ENCODE data around the gene EDNRA. TPM values are rescaled to one million over a fixed set of nuclear protein-coding genes. Genes with fewer than 3 reads are reported as not detected.

EDNRA gene
- total and polyA plus RNA-seq, 2 of the 4 experiments (the other 2 are of a cell fraction) = 3.8 to 6.5 TPM

DNA sequence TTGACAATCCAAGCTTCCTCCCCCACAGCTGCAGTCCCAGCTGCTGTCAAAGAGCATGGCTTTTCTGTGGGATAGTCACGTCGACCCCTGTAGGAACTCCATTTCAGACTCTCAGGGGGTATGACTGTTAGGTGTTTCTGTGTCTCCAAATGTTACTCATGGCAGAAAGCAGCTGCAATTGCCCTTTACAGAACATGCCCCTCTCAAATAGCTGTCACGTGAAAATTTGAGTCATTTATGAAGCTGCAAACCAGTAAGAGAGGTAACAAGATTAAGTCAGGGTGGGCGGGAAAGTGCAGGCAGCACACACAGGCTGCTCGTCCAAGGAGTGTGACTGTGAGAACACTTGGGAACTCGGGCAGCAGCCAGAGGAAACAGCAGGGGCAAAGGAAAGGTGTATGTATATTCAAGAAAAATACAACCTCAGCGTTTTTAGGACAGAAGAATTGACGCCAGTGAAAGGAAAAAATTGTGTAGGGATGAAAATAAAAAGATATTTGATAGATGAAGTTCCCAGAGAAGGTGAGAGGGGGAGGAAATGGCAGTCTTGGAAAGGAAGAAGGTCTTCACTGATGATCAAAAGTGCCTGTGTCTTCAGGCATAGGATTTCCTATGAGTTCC lies 69.8 kb downstream of the EDNRA start (continued):
- TF ChIP-seq FOS (IDR thresholded peaks at IDR 0.05; ENCODE audit: low read depth, low read length) (peak; percentile 61), MXI1 (IDR thresholded peaks at IDR 0.05; ENCODE audit: borderline replicate concordance, low read depth, low read length) (no peak), CHD1 (IDR thresholded peaks at IDR 0.05; ENCODE audit: low read depth, low read length) (no peak), MAFK (IDR thresholded peaks at IDR 0.05; ENCODE audit: low read depth, low read length) (peak; percentile 92), RAD21 (IDR thresholded peaks at IDR 0.05; ENCODE audit: low read length) (no peak)

DNA sequence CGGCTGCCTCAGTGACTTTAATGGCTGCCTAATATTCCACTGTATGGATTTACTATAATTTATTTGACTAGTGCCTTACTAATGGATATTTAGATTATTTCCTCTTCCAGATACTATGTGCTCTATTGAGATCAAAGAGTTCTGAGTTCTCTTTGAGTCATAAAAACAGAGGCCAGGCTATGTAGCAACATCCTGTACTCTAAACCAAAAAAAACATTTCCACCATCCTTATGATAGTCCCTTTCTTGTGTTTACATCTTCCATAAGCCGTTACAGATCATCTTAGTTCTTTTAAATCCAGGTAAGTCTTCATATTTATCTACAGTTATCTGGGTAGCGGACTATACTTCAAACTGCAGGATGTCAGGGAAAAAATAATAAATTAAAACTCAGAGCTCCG lies 79.7 kb downstream of the EDNRA start:
- DNase-seq (peak; percentile 82), ATAC-seq (ENCODE audit: low read depth) (peak; percentile 87)
- no peaks in the 10 kb centered on the region for H3K36me3 ChIP-seq (ENCODE audit: control insufficient read depth, insufficient read depth, low read length)
- intact Hi-C loops (cut with micrococcal nuclease) = no loop called here
- H4K20me1 ChIP-seq (ENCODE audit: insufficient read depth, low read length) = no peaks in the 10 kb centered on the region
- H4K8ac ChIP-seq (ENCODE audit: low read depth in 2 of 2, low read length in 2 of 2) = no peak overlapping the region
- no peak for TF ChIP-seq MXI1 (IDR thresholded peaks at IDR 0.05; ENCODE audit: borderline replicate concordance, low read depth, low read length)
- no peak for TF ChIP-seq MAZ (IDR thresholded peaks at IDR 0.05; ENCODE audit: borderline replicate concordance, low read depth, low read length)
- TF ChIP-seq, protein P1, sequence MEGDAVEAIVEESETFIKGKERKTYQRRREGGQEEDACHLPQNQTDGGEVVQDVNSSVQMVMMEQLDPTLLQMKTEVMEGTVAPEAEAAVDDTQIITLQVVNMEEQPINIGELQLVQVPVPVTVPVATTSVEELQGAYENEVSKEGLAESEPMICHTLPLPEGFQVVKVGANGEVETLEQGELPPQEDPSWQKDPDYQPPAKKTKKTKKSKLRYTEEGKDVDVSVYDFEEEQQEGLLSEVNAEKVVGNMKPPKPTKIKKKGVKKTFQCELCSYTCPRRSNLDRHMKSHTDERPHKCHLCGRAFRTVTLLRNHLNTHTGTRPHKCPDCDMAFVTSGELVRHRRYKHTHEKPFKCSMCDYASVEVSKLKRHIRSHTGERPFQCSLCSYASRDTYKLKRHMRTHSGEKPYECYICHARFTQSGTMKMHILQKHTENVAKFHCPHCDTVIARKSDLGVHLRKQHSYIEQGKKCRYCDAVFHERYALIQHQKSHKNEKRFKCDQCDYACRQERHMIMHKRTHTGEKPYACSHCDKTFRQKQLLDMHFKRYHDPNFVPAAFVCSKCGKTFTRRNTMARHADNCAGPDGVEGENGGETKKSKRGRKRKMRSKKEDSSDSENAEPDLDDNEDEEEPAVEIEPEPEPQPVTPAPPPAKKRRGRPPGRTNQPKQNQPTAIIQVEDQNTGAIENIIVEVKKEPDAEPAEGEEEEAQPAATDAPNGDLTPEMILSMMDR (conservative IDR thresholded peaks at IDR 0.05; ENCODE audit: low read depth, low read length) = no peak
- TF ChIP-seq, protein P2, sequence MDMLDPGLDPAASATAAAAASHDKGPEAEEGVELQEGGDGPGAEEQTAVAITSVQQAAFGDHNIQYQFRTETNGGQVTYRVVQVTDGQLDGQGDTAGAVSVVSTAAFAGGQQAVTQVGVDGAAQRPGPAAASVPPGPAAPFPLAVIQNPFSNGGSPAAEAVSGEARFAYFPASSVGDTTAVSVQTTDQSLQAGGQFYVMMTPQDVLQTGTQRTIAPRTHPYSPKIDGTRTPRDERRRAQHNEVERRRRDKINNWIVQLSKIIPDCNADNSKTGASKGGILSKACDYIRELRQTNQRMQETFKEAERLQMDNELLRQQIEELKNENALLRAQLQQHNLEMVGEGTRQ (IDR thresholded peaks at IDR 0.05; ENCODE audit: low read depth, low read length) = no peak
- TF ChIP-seq CEBPB (IDR thresholded peaks at IDR 0.05; ENCODE audit: low read depth, low read length) = peak; percentile 94
- TF ChIP-seq RAD21 (IDR thresholded peaks at IDR 0.05; ENCODE audit: low read length) = no peak
- TF ChIP-seq POLR2A (IDR thresholded peaks at IDR 0.05; ENCODE audit: low read depth, low read length) = no peak
- no peak for TF ChIP-seq CHD1 (IDR thresholded peaks at IDR 0.05; ENCODE audit: low read depth, low read length)
- H3K4me2 ChIP-seq (ENCODE audit: low read depth, low read length) = peak overlapping the region; percentile 16; the same call in 1 of the 2 replicates
- no peaks in the 10 kb centered on the region; the same call in 1 of the 2 replicates for H3K4me1 ChIP-seq (ENCODE audit: control insufficient read depth, insufficient read depth, low read length)
- H3K18ac ChIP-seq (ENCODE audit: low read depth, low read length) = no peak overlapping the region; the same call in 1 of the 2 replicates
- no peak overlapping the region for H3K23ac ChIP-seq (ENCODE audit: low read depth, low read length)
- dilution Hi-C loops (cut with HindIII; ENCODE audit: low sequenced_read_pairs, unreplicated experiment) = no loop called here
- 0 out of 2 replicates have a peak, but pooled peaks cover 2% of the 10 kb centered on the region for H3K9me1 ChIP-seq (ENCODE audit: insufficient read depth, low read length)
- no peak overlapping the region for H2AK9ac ChIP-seq (replicated peaks; ENCODE audit: low read depth, low read length, poor library complexity)
- H3K27me3 ChIP-seq (ENCODE audit: control insufficient read depth, insufficient read depth, low read length) = no peaks in the 10 kb centered on the region
- H3K4me3 ChIP-seq (ENCODE audit: insufficient read depth, low read depth, low read length) = no peak overlapping the region
- H3K56ac ChIP-seq (ENCODE audit: extremely low read depth, insufficient read depth, low read length) = no peak overlapping the region; the same call in 1 of the 2 replicates
- no peaks in the 10 kb centered on the region for H3K9me3 ChIP-seq (ENCODE audit: control insufficient read depth, insufficient read depth, low read length)
- no peak overlapping the region for H3K9ac ChIP-seq (ENCODE audit: low read depth, low read length)
- no TSS peak for BruUV-seq (replicated peaks)
- no peak overlapping the region for H3K14ac ChIP-seq (replicated peaks; ENCODE audit: low read depth, low read length)
- no peak overlapping the region for H2BK15ac ChIP-seq (ENCODE audit: low read depth, low read length)
- no peak overlapping the region for H3K27ac ChIP-seq (ENCODE audit: insufficient read depth, low read length)
- no peak overlapping the region for H2AFZ ChIP-seq (replicated peaks; ENCODE audit: low read length, poor library complexity)
- H4K91ac ChIP-seq (ENCODE audit: insufficient read depth, low read depth, low read length) = no peak overlapping the region
- in situ Hi-C loops (cut with MboI; ENCODE audit: low sequenced_read_pairs) = no loop called here
- WGBS, 2 experiments (ENCODE audit: extremely low coverage in 2 of 2, insufficient read length in 1 of 2) = no CpG with 5 or more reads among the region's 4 CpGs
- H2BK5ac ChIP-seq (ENCODE audit: low read depth, low read length, poor library complexity, severe bottlenecking) = peak overlapping the region; percentile 96
- ChIA-PET POLR2A (ENCODE audit: unreplicated experiment) (interaction anchor here (0.6 kb wide), 1 partner anchor 113 kb away, joined by 3 read pairs; no protein-coding TSS in a partner anchor), CTCF (no interaction called here)
- no peak overlapping the region for H4K5ac ChIP-seq (ENCODE audit: low read depth, low read length)
- no peak overlapping the region for H3K4ac ChIP-seq (ENCODE audit: low read depth, low read length)
- H2BK20ac ChIP-seq (ENCODE audit: low read depth, low read length) = no peak overlapping the region
- no peak overlapping the region; the same call in 1 of the 2 replicates for H2BK120ac ChIP-seq (ENCODE audit: low read depth, low read length)
- H3K79me1 ChIP-seq (ENCODE audit: low read depth in 1 of 2, low read length in 2 of 2) = no peaks in the 10 kb centered on the region
- H2AK5ac ChIP-seq (ENCODE audit: low read depth, low read length) = no peak overlapping the region

All from IMR-90 (cell line).